Prostate gland (tissue), 2 donors: ENCODE data around the gene RNF39. TPM values are rescaled to one million over a fixed set of nuclear protein-coding genes. Genes with fewer than 3 reads are reported as not detected.

Source experiments
- DNase-seq: peaks from one replicate; pipeline ENCODE4 v3.0.0-alpha.2; 2019; ENCODE audit warnings: low spot score
- H3K27ac ChIP-seq, 2 donors: fragments of 200-600 bp; sonication (generic); 2 replicates each; pipeline ENCODE4 v1.5.1; 2017 to 2019
- H3K27me3 ChIP-seq: fragments of 200-600 bp; sonication (generic); replicated peaks from 2 replicates; pipeline ENCODE4 v1.5.1; 2019; ENCODE audit not compliant: insufficient read depth
- H3K36me3 ChIP-seq, 2 donors: fragments of 200-600 bp; sonication (generic); 1 replicate in 1 of 2; 2 replicates in 1 of 2; pipeline versions ENCODE4 v1.5.1 to v1.8.1; 2017 to 2019
- H3K4me1 ChIP-seq: fragments of 200-600 bp; sonication (generic); replicated peaks from 2 replicates; pipeline ENCODE4 v1.5.1; 2019
- H3K4me3 ChIP-seq, 2 donors: fragments of 200-600 bp; sonication (generic); 2 replicates each; pipeline ENCODE4 v1.5.1; 2017 to 2019
- H3K9me3 ChIP-seq: fragments of 200-600 bp; sonication (generic); 2 replicates; pipeline ENCODE4 v1.5.1; 2017
- POLR2A ChIP-seq: fragments of 450-650 bp; IDR thresholded peaks from one replicate; pipeline ENCODE4 v1.6.1; 2016; ENCODE audit warnings: antibody characterized with exemption, mild to moderate bottlenecking
- POLR2AphosphoS5 ChIP-seq: sonication (generic); formaldehyde crosslinking; IDR thresholded peaks from one replicate; pipeline ENCODE4 v1.6.1; 2017; ENCODE audit warnings: antibody characterized with exemption
- WGBS: methylation state at CpG from one replicate; pipeline ENCODE4 v1.1.5; 2018; 5-methylcytosine and 5-hydroxymethylcytosine counted together
- intact Hi-C: fragments of 100-400 bp; cut with DNase I; formaldehyde crosslinking; loops from one replicate; pipeline ENCODE4 v1.14.2; 2022
- total RNA-seq, 2 donors: library from RNA; depleted of rRNA; stranded (reverse); fragments of >200 nt; gene quantifications; one replicate each; pipeline ENCODE4 v1.1.0, GENCODE V29; 2016
- TF ChIP-seq, protein P1 (sequence below), 4 experiments: fragments of 200-600 bp in 2 of 4; fragments of 450-650 bp in 2 of 4; sonication (generic) in 2 of 4; IDR thresholded peaks; 1 replicate in 3 of 4; 2 replicates in 1 of 4; pipeline ENCODE4 v1.5.1; 2016 to 2019; ENCODE audit warnings: antibody characterized with exemption in 4 of 4, mild to moderate bottlenecking in 2 of 4, moderate library complexity in 2 of 4

RNF39 gene
- total RNA-seq, 2 donors from 2014 or later: 9.0 to 29.1 TPM

DNA sequence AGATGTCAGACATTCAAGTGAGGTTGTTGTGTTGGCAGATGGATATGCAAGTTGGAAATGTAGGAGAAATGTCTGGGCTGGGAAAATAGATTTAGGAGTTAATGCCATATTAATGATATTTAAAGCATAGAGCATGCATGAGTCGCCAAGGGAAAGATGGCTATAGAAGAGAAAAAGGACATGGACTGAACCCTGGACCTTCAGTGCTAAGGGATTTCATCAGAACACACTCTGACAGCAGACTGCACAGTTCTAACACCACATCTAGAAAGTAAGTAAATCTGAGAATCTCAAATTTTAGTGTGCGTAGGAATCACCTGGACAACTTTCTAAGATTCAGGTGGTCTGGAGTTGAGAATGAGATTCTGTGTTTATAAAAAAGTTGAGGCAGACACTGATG is 31.8 kb downstream of the RNF39 start:
- no peak for DNase-seq
- 98% methylated on average over 2 of the region's 2 CpGs for WGBS
- Histone ChIP-seq H3K27me3 (no peaks in the 10 kb centered on the region), H3K27ac (no peak overlapping the region), H3K4me1 (no peaks in the 10 kb centered on the region), H3K36me3 (no peaks in the 10 kb centered on the region), H3K9me3 (no peaks in the 10 kb centered on the region), H3K4me3 (no peak overlapping the region)
- TF ChIP-seq, protein P1, sequence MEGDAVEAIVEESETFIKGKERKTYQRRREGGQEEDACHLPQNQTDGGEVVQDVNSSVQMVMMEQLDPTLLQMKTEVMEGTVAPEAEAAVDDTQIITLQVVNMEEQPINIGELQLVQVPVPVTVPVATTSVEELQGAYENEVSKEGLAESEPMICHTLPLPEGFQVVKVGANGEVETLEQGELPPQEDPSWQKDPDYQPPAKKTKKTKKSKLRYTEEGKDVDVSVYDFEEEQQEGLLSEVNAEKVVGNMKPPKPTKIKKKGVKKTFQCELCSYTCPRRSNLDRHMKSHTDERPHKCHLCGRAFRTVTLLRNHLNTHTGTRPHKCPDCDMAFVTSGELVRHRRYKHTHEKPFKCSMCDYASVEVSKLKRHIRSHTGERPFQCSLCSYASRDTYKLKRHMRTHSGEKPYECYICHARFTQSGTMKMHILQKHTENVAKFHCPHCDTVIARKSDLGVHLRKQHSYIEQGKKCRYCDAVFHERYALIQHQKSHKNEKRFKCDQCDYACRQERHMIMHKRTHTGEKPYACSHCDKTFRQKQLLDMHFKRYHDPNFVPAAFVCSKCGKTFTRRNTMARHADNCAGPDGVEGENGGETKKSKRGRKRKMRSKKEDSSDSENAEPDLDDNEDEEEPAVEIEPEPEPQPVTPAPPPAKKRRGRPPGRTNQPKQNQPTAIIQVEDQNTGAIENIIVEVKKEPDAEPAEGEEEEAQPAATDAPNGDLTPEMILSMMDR (IDR thresholded peaks at IDR 0.05): no peak
- TF ChIP-seq POLR2AphosphoS5 (no peak), POLR2A (no peak)
- intact Hi-C loops: no loop called here

DNA sequence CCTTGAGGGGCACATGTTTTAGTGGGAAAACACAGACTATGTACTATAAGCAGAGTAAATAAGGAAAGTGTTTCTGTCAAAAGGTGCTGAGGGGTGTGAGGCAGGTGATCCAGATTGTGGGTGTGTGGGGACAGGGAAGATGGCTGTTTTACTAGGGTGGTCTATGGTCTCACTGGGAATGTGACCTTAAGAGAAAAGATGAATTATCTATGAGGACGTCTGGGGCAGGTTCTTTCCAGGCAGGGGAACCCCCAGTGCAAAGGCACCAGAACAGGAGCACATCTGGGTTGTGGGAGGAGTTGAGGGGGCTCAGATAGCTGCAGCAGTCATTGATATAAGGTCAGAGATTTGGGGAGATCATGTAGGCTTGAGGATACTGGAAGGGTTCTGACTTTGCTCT is 32.7 kb downstream of the RNF39 start:
- H3K9me3 ChIP-seq: no peaks in the 10 kb centered on the region
- TF ChIP-seq POLR2A (no peak), POLR2AphosphoS5 (no peak)
- TF ChIP-seq, protein P1 (IDR thresholded peaks at IDR 0.05): no peak
- WGBS: 20% methylated on average over 1 of the region's 1 CpG
- no peak overlapping the region for H3K27ac ChIP-seq
- no peaks in the 10 kb centered on the region for H3K4me1 ChIP-seq
- H3K27me3 ChIP-seq: no peaks in the 10 kb centered on the region
- intact Hi-C loops: no loop called here
- DNase-seq: no peak
- H3K36me3 ChIP-seq: no peaks in the 10 kb centered on the region
- H3K4me3 ChIP-seq: no peak overlapping the region

- TF ChIP-seq, protein P1 (IDR thresholded peaks at IDR 0.05): no peak
- TF ChIP-seq POLR2A (no peak), POLR2AphosphoS5 (no peak)
- intact Hi-C loops: no loop called here
- Histone ChIP-seq H3K27ac (no peak overlapping the region), H3K4me1 (no peaks in the 10 kb centered on the region), H3K27me3 (no peaks in the 10 kb centered on the region), H3K4me3 (no peak overlapping the region), H3K36me3 (no peaks in the 10 kb centered on the region), H3K9me3 (no peaks in the 10 kb centered on the region)
- WGBS: 100% methylated on average over 1 of the region's 1 CpG
- DNase-seq: no peak
These were observed 33.1 kb downstream of the RNF39 start for GRCh38 chr6:30042476-30042875.

- Histone ChIP-seq H3K9me3 (no peaks in the 10 kb centered on the region), H3K36me3 (no peaks in the 10 kb centered on the region), H3K27ac (no peak overlapping the region), H3K4me1 (no peaks in the 10 kb centered on the region), H3K4me3 (no peak overlapping the region), H3K27me3 (no peaks in the 10 kb centered on the region)
- 77% methylated on average over 4 of the region's 4 CpGs for WGBS
- TF ChIP-seq POLR2A (no peak), POLR2AphosphoS5 (no peak)
- TF ChIP-seq, protein P1 (IDR thresholded peaks at IDR 0.05): no peak
- intact Hi-C loops: no loop called here
- DNase-seq: no peak
These were observed 33.7 kb downstream of the RNF39 start for GRCh38 chr6:30041821-30042220.

- no peak for DNase-seq
- intact Hi-C loops: no loop called here
- WGBS: 94% methylated on average over 6 of the region's 6 CpGs
- Histone ChIP-seq H3K4me3 (no peak overlapping the region), H3K27ac (no peak overlapping the region), H3K4me1 (no peaks in the 10 kb centered on the region), H3K9me3 (no peaks in the 10 kb centered on the region), H3K36me3 (no peaks in the 10 kb centered on the region), H3K27me3 (no peaks in the 10 kb centered on the region)
- TF ChIP-seq POLR2AphosphoS5 (no peak), POLR2A (no peak)
- TF ChIP-seq, protein P1 (IDR thresholded peaks at IDR 0.05): no peak
These were observed 34.3 kb downstream of the RNF39 start for GRCh38 chr6:30041221-30041620.
